ENCODE results near the gene NUDT1.

NUDT1 gene

DNA sequence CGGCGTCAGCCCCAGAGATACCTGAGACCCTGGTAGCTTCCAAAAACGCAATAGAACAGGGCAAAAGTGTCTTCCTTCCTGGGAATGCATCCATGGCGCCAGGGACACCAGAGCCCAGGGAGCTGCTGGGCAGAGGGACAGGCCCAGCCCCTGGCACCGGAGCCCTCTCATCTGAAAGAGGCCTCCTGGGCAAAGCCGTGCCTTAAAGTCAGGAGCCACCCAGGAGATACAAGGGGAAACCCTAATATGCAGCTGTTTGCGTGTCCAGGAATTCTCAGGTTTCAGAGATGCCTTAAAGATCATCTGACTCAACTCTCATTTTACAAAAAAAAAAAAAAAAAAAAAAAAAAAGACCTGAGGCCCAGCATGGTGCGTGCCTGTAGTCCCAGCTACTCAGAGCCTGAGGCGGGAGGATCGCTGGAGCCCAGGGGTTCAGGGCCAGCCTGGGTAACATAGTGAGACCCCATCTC is 28.0 kb downstream of the NUDT1 start:
- no peaks in the 10 kb centered on the region for H3K4me1 ChIP-seq (ENCODE audit: control insufficient read depth, insufficient read depth, low read length)
- no peaks in the 10 kb centered on the region for H3K9me3 ChIP-seq (ENCODE audit: control insufficient read depth, insufficient read depth, low read depth, low read length)
- peaks cover 0 to 4% of the 10 kb centered on the region in 2 experiments; a peak in 1 of 3 replicates for H3K36me3 ChIP-seq (ENCODE audit: control insufficient read depth in 2 of 2, insufficient read depth in 1 of 2, low read length in 2 of 2)
- POLR2A ChIA-PET, result interaction anchor here (1.0 kb wide), 1 partner anchor 9 kb away, joined by 3 read pairs; no protein-coding TSS in a partner anchor
- H3K4me3 ChIP-seq (ENCODE audit: low read depth, low read length), result no peak overlapping the region
- no peak for TF ChIP-seq KLF10 (tag by site-specific recombination; IDR thresholded peaks at IDR 0.05)
- TF ChIP-seq, protein P1, sequence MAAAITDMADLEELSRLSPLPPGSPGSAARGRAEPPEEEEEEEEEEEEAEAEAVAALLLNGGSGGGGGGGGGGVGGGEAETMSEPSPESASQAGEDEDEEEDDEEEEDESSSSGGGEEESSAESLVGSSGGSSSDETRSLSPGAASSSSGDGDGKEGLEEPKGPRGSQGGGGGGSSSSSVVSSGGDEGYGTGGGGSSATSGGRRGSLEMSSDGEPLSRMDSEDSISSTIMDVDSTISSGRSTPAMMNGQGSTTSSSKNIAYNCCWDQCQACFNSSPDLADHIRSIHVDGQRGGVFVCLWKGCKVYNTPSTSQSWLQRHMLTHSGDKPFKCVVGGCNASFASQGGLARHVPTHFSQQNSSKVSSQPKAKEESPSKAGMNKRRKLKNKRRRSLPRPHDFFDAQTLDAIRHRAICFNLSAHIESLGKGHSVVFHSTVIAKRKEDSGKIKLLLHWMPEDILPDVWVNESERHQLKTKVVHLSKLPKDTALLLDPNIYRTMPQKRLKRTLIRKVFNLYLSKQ (tag by site-specific recombination; IDR thresholded peaks at IDR 0.05; ENCODE audit: borderline replicate concordance), result no peak
- no peak for TF ChIP-seq ZNF239 (tag by site-specific recombination; IDR thresholded peaks at IDR 0.05)
- no peak for TF ChIP-seq ZBTB17 (tag by site-specific recombination; IDR thresholded peaks at IDR 0.05)
- TF ChIP-seq ZNF596 (tag by site-specific recombination; IDR thresholded peaks at IDR 0.05), result no peak
- TF ChIP-seq SP2 (tag by site-specific recombination; IDR thresholded peaks at IDR 0.05), result no peak
- TF ChIP-seq SETDB1 (IDR thresholded peaks at IDR 0.05; ENCODE audit: insufficient read length, low read length), result no peak
- TF ChIP-seq PRDM6 (tag by site-specific recombination; IDR thresholded peaks at IDR 0.05), result no peak
- no peak overlapping the region for H3K27ac ChIP-seq (ENCODE audit: extremely low read depth, low read depth, low read length)
- CTCF ChIA-PET, result no interaction called here

GRCh38 chr7:2270495-2270894 is 28.5 kb downstream of the NUDT1 start:
- Histone ChIP-seq H3K27ac (ENCODE audit: extremely low read depth, low read depth, low read length) (no peak overlapping the region), H3K9me3 (ENCODE audit: control insufficient read depth, insufficient read depth, low read depth, low read length) (no peaks in the 10 kb centered on the region), H3K36me3 (ENCODE audit: control insufficient read depth in 2 of 2, insufficient read depth in 1 of 2, low read length in 2 of 2) (peaks cover 0 to 4% of the 10 kb centered on the region in 2 experiments; a peak in 1 of 3 replicates), H3K4me1 (ENCODE audit: control insufficient read depth, insufficient read depth, low read length) (no peaks in the 10 kb centered on the region), H3K4me3 (ENCODE audit: low read depth, low read length) (no peak overlapping the region)
- POLR2A ChIA-PET, result interaction anchor here (0.6 to 1.0 kb wide), 2 partner anchors 10 to 95 kb away, joined by 3 read pairs; no protein-coding TSS in a partner anchor
- no peak for TF ChIP-seq ATF2 (tag by site-specific recombination; IDR thresholded peaks at IDR 0.05; ENCODE audit: low read depth)
- no peak for TF ChIP-seq ZNF354C (tag by site-specific recombination; IDR thresholded peaks at IDR 0.05; ENCODE audit: borderline replicate concordance, low read depth)
- TF ChIP-seq ZNF202 (tag by site-specific recombination; IDR thresholded peaks at IDR 0.05; ENCODE audit: borderline replicate concordance), result no peak
- TF ChIP-seq BCL6B (tag by site-specific recombination; IDR thresholded peaks at IDR 0.05), result no peak
- TF ChIP-seq, protein P2, sequence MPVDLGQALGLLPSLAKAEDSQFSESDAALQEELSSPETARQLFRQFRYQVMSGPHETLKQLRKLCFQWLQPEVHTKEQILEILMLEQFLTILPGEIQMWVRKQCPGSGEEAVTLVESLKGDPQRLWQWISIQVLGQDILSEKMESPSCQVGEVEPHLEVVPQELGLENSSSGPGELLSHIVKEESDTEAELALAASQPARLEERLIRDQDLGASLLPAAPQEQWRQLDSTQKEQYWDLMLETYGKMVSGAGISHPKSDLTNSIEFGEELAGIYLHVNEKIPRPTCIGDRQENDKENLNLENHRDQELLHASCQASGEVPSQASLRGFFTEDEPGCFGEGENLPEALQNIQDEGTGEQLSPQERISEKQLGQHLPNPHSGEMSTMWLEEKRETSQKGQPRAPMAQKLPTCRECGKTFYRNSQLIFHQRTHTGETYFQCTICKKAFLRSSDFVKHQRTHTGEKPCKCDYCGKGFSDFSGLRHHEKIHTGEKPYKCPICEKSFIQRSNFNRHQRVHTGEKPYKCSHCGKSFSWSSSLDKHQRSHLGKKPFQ (tag by site-specific recombination; IDR thresholded peaks at IDR 0.05), result no peak
- CTCF ChIA-PET, result no interaction called here

All from HEK293 (cell line).